ENCODE measurements around the gene GSTCD. TPM values are rescaled to one million over a fixed set of nuclear protein-coding genes. Genes with fewer than 3 reads are reported as not detected.

The GSTCD gene
- total and polyA plus RNA-seq, 2 donors (not counting 1 experiment from before 2014, with no cell fraction given) = 5.0 to 13.2 TPM

DNA sequence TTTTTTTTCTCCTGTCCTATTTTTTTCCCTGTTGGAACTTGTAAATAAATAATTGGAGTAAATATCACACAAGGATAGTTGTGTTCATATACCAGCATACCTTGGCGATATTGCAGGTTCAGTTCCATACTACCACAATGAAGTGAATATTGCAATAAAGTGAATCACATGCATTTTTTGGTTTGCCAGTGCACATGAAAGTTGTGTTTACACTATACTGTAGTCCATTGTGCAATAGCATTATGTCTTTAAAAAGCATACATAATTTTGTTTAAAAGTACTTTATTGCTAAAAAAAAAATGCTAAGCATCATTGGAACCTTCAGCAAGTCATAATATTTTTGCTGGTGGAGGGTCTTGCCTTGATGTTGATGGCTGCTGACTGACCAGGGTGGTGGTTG is 88.6 kb downstream of the GSTCD start:
- Histone ChIP-seq H4K20me1 (ENCODE audit: control insufficient read depth, insufficient read depth, low read length, poor library complexity, severe bottlenecking) (no peaks in the 10 kb centered on the region), H3K79me2 (ENCODE audit: control insufficient read depth, insufficient read depth, low read length) (no peaks in the 10 kb centered on the region), H3K4me1 (ENCODE audit: control insufficient read depth in 2 of 2, insufficient read depth in 2 of 2, low read length in 2 of 2) (no peaks in the 10 kb centered on the region), H2AFZ (ENCODE audit: insufficient read depth, low read depth, low read length, poor library complexity, severe bottlenecking) (no peak overlapping the region), H3K4me2 (replicated peaks; ENCODE audit: low read depth, low read length, poor library complexity, severe bottlenecking) (no peak overlapping the region), H3K9me3 (ENCODE audit: control extremely low read depth in 1 of 3, control insufficient read depth in 2 of 3, insufficient read depth in 1 of 3, low read length in 2 of 3) (no peaks in the 10 kb centered on the region), H3K27ac (ENCODE audit: low read length in 2 of 2) (no peak overlapping the region), H3K27me3 (replicated peaks in 1 of 4; ENCODE audit: control extremely low read depth in 1 of 4, control insufficient read depth in 3 of 4, insufficient read depth in 4 of 4, low read length in 3 of 4) (no peaks in the 10 kb centered on the region), H3K36me3 (replicated peaks in 1 of 2; ENCODE audit: control extremely low read depth in 1 of 2, control insufficient read depth in 1 of 2, extremely low read depth in 1 of 2, insufficient read depth in 2 of 2, low read length in 1 of 2) (no peaks in the 10 kb centered on the region), H3K9ac (ENCODE audit: low read length) (no peak overlapping the region), H3K4me3 (ENCODE audit: control extremely low read depth in 1 of 5, extremely low read depth in 1 of 5, insufficient read depth in 1 of 5, low read depth in 2 of 5, low read length in 4 of 5) (no peak overlapping the region)
- no peak for TF ChIP-seq CTCF (IDR thresholded peaks at IDR 0.05)
- ChIA-PET CTCF (no interaction called here), POLR2A (no interaction called here)
- no peak for ATAC-seq (ENCODE audit: low read depth)
- Mint-ChIP-seq H3K27ac (no peak overlapping the region), H3K9me3 (ENCODE audit: insufficient read depth) (no peaks in the 10 kb centered on the region), H3K27me3 (no peaks in the 10 kb centered on the region), H3K4me1 (no peaks in the 10 kb centered on the region), H3K4me3 (no peak overlapping the region)
- intact Hi-C loops (cut with micrococcal nuclease) = no loop called here
- DNase-seq = no peak
- WGBS (ENCODE audit: insufficient coverage) = no CpG with 5 or more reads among the region's 1 CpG

GRCh38 chr4:105805501-105806120 is 97.0 kb downstream of the GSTCD start:
- no peaks in the 10 kb centered on the region for H3K27me3 ChIP-seq (replicated peaks in 1 of 4; ENCODE audit: control extremely low read depth in 1 of 4, control insufficient read depth in 3 of 4, insufficient read depth in 4 of 4, low read length in 3 of 4)
- no peak overlapping the region for H3K9ac ChIP-seq (ENCODE audit: low read length)
- ATAC-seq (ENCODE audit: low read depth) (no peak), DNase-seq (no peak)
- no peak overlapping the region for H3K27ac Mint-ChIP-seq
- H3K9me3 Mint-ChIP-seq (ENCODE audit: insufficient read depth) = no peaks in the 10 kb centered on the region
- no peaks in the 10 kb centered on the region for H3K4me1 Mint-ChIP-seq
- no peak overlapping the region for H3K27ac ChIP-seq (ENCODE audit: low read length in 2 of 2)
- H3K4me1 ChIP-seq (ENCODE audit: control insufficient read depth in 2 of 2, insufficient read depth in 2 of 2, low read length in 2 of 2) = no peaks in the 10 kb centered on the region
- no peak overlapping the region for H2AFZ ChIP-seq (ENCODE audit: insufficient read depth, low read depth, low read length, poor library complexity, severe bottlenecking)
- H3K27me3 Mint-ChIP-seq = no peaks in the 10 kb centered on the region
- TF ChIP-seq EZH2 (IDR thresholded peaks at IDR 0.05; ENCODE audit: borderline replicate concordance, insufficient read depth, low read depth, low read length, poor library complexity, severe bottlenecking) (no peak), CTCF (IDR thresholded peaks at IDR 0.05) (no peak)
- intact Hi-C loops (cut with micrococcal nuclease) = no loop called here
- no peaks in the 10 kb centered on the region for H3K79me2 ChIP-seq (ENCODE audit: control insufficient read depth, insufficient read depth, low read length)
- ChIA-PET POLR2A (no interaction called here), CTCF (no interaction called here)
- H4K20me1 ChIP-seq (ENCODE audit: control insufficient read depth, insufficient read depth, low read length, poor library complexity, severe bottlenecking) = no peaks in the 10 kb centered on the region
- H3K36me3 ChIP-seq (replicated peaks in 1 of 2; ENCODE audit: control extremely low read depth in 1 of 2, control insufficient read depth in 1 of 2, extremely low read depth in 1 of 2, insufficient read depth in 2 of 2, low read length in 1 of 2) = no peaks in the 10 kb centered on the region
- no peak overlapping the region for H3K4me2 ChIP-seq (replicated peaks; ENCODE audit: low read depth, low read length, poor library complexity, severe bottlenecking)
- H3K4me3 Mint-ChIP-seq = no peak overlapping the region
- H3K4me3 ChIP-seq (ENCODE audit: control extremely low read depth in 1 of 5, extremely low read depth in 1 of 5, insufficient read depth in 1 of 5, low read depth in 2 of 5, low read length in 4 of 5) = no peak overlapping the region
- WGBS (ENCODE audit: insufficient coverage) = no CpG with 5 or more reads among the region's 1 CpG
- H3K9me3 ChIP-seq (ENCODE audit: control extremely low read depth in 1 of 3, control insufficient read depth in 2 of 3, insufficient read depth in 1 of 3, low read length in 2 of 3) = no peaks in the 10 kb centered on the region

Measured in B cell (primary cell).